Loucy (cell line): ENCODE data around the gene PIGM.

Experiments used
- H2AFZ ChIP-seq: fragments of 200-600 bp; sonication (generic); 2 replicates; pipeline ENCODE4 v1.6.0; 2016; ENCODE audit warnings: antibody characterized with exemption, mild to moderate bottlenecking, low read length, moderate library complexity
- H3F3A ChIP-seq: fragments of 200-600 bp; 2 replicates; pipeline ENCODE4 v1.6.0; 2016; ENCODE audit warnings: antibody characterized with exemption, low read depth, mild to moderate bottlenecking
- H3K27me3 ChIP-seq: fragments of 200-600 bp; sonication (generic); 2 replicates; pipeline ENCODE4 v1.6.1; 2014; ENCODE audit warnings: low read length, mild to moderate bottlenecking; ENCODE audit not compliant: insufficient read depth, poor library complexity, severe bottlenecking
- H3K36me3 ChIP-seq: fragments of 200-600 bp; sonication (generic); 2 replicates; pipeline ENCODE4 v1.6.1; 2016; ENCODE audit warnings: low read length; ENCODE audit not compliant: insufficient read depth
- H3K4me1 ChIP-seq: fragments of 200-600 bp; sonication (generic); 2 replicates; pipeline ENCODE4 v1.5.1; 2014; ENCODE audit warnings: low read length, mild to moderate bottlenecking; ENCODE audit not compliant: insufficient read depth, poor library complexity, severe bottlenecking
- H3K4me2 ChIP-seq: fragments of 200-600 bp; sonication (generic); 2 replicates; pipeline ENCODE4 v1.6.0; 2014; ENCODE audit warnings: antibody characterized with exemption, low read length, low read depth, mild to moderate bottlenecking; ENCODE audit not compliant: poor library complexity, severe bottlenecking
- H3K4me3 ChIP-seq: fragments of 200-600 bp; sonication (generic); 2 replicates; pipeline ENCODE4 v1.5.1; 2014; ENCODE audit warnings: low read length, mild to moderate bottlenecking, mixed read lengths; ENCODE audit not compliant: poor library complexity, severe bottlenecking
- H3K79me2 ChIP-seq: fragments of 200-600 bp; sonication (generic); 2 replicates; pipeline ENCODE4 v1.6.1; 2014; ENCODE audit warnings: low read length; ENCODE audit not compliant: insufficient read depth
- H3K9ac ChIP-seq: fragments of 200-600 bp; sonication (generic); 2 replicates; pipeline ENCODE4 v1.6.0; 2014; ENCODE audit warnings: mild to moderate bottlenecking, low read depth, low read length, moderate library complexity; ENCODE audit not compliant: poor library complexity, severe bottlenecking
- H3K9me2 ChIP-seq: fragments of 200-600 bp; sonication (generic); replicated peaks from 2 replicates; pipeline ENCODE4 v1.6.1; 2016; ENCODE audit warnings: low read depth, low read length, mixed read lengths
- H3K9me3 ChIP-seq: fragments of 200-600 bp; sonication (generic); 2 replicates; pipeline ENCODE4 v1.6.1; 2014; ENCODE audit warnings: mild to moderate bottlenecking, antibody characterized with exemption, low read length, low read depth; ENCODE audit not compliant: insufficient read depth
- H4K20me1 ChIP-seq: fragments of 200-600 bp; sonication (generic); 2 replicates; pipeline ENCODE4 v1.6.0; 2014; ENCODE audit warnings: antibody characterized with exemption, low read length, mild to moderate bottlenecking; ENCODE audit not compliant: insufficient read depth, poor library complexity, severe bottlenecking
- EZH2phosphoT487 ChIP-seq: fragments of 200-600 bp; IDR thresholded peaks from 2 replicates; pipeline ENCODE4 v1.6.1; 2018; ENCODE audit warnings: antibody characterized with exemption, mild to moderate bottlenecking, moderate library complexity, borderline replicate concordance
- TF ChIP-seq, protein P1 (sequence below): fragments of 200-600 bp; sonication (generic); conservative IDR thresholded peaks from 2 replicates; pipeline ENCODE4 v1.5.1; 2014; ENCODE audit warnings: mild to moderate bottlenecking, antibody characterized with exemption, low read length

Gene PIGM

GRCh38 chr1:160017592-160017991, 14.2 kb downstream of the PIGM start:
- no peak for TF ChIP-seq EZH2phosphoT487
- no peak overlapping the region for H2AFZ ChIP-seq
- no peaks in the 10 kb centered on the region for H3F3A ChIP-seq
- H4K20me1 ChIP-seq: no peaks in the 10 kb centered on the region
- no peaks in the 10 kb centered on the region for H3K4me1 ChIP-seq
- H3K27me3 ChIP-seq: no peaks in the 10 kb centered on the region
- no peak overlapping the region for H3K9ac ChIP-seq
- no peak overlapping the region for H3K4me3 ChIP-seq
- H3K9me3 ChIP-seq: no peaks in the 10 kb centered on the region
- H3K4me2 ChIP-seq: no peak overlapping the region
- no peaks in the 10 kb centered on the region for H3K9me2 ChIP-seq
- no peaks in the 10 kb centered on the region for H3K36me3 ChIP-seq
- no peaks in the 10 kb centered on the region for H3K79me2 ChIP-seq

DNA sequence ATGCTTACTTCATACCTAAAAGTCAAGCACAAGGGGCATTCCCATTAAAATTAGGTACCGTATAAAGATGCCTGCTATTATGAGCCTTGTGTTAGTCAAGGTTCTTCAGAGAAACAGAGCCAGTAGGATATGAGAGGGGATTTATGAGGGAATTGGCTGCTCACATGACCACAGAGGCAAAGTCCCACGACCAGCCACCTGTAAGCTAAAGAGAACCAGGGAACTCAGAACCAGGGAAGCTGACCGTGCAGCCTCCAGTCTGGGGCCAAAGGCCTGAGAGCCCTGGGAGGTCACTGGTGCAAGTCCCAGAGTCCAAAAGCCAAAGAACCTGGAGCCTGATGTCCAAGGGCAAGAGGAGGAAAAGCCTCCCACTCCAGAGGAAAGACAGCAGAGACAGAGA, 20.0 kb downstream of the PIGM start:
- H3K4me2 ChIP-seq: no peak overlapping the region
- no peaks in the 10 kb centered on the region for H3K9me3 ChIP-seq
- no peaks in the 10 kb centered on the region for H4K20me1 ChIP-seq
- no peaks in the 10 kb centered on the region for H3K79me2 ChIP-seq
- H3K4me1 ChIP-seq: no peaks in the 10 kb centered on the region
- H3K9ac ChIP-seq: no peak overlapping the region
- H2AFZ ChIP-seq: no peak overlapping the region
- no peaks in the 10 kb centered on the region for H3F3A ChIP-seq
- no peaks in the 10 kb centered on the region for H3K27me3 ChIP-seq
- no peaks in the 10 kb centered on the region for H3K36me3 ChIP-seq
- TF ChIP-seq EZH2phosphoT487: no peak
- TF ChIP-seq, protein P1, sequence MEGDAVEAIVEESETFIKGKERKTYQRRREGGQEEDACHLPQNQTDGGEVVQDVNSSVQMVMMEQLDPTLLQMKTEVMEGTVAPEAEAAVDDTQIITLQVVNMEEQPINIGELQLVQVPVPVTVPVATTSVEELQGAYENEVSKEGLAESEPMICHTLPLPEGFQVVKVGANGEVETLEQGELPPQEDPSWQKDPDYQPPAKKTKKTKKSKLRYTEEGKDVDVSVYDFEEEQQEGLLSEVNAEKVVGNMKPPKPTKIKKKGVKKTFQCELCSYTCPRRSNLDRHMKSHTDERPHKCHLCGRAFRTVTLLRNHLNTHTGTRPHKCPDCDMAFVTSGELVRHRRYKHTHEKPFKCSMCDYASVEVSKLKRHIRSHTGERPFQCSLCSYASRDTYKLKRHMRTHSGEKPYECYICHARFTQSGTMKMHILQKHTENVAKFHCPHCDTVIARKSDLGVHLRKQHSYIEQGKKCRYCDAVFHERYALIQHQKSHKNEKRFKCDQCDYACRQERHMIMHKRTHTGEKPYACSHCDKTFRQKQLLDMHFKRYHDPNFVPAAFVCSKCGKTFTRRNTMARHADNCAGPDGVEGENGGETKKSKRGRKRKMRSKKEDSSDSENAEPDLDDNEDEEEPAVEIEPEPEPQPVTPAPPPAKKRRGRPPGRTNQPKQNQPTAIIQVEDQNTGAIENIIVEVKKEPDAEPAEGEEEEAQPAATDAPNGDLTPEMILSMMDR: no peak
- H3K9me2 ChIP-seq: no peaks in the 10 kb centered on the region
- H3K4me3 ChIP-seq: no peak overlapping the region

DNA sequence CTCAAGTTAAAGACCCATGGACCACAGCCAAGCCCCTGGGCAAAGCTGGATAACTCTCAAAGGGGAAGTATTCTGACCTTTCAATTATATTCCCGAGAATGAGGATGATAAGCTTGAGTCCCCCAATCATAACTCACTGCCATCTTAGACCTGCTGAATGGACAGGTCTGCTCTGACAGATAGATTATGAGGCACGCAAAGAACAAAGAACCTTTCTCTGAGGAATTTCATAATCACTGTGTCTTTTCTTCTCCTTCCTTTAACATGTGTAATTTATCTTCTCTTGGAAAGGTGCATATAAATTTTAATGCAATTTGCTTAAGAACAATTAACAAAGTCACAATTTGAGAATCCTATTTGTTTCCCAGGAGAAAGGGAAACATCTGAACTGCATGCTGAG, 22.0 kb downstream of the PIGM start:
- Histone ChIP-seq H3K4me2 (no peak overlapping the region), H3K79me2 (no peaks in the 10 kb centered on the region), H3K27me3 (no peaks in the 10 kb centered on the region), H3F3A (no peaks in the 10 kb centered on the region), H4K20me1 (no peaks in the 10 kb centered on the region), H3K4me3 (no peak overlapping the region), H3K9me2 (no peaks in the 10 kb centered on the region), H3K4me1 (no peaks in the 10 kb centered on the region), H3K36me3 (no peaks in the 10 kb centered on the region), H3K9me3 (no peaks in the 10 kb centered on the region), H3K9ac (no peak overlapping the region), H2AFZ (no peak overlapping the region)
- TF ChIP-seq, protein P1: no peak
- no peak for TF ChIP-seq EZH2phosphoT487

DNA sequence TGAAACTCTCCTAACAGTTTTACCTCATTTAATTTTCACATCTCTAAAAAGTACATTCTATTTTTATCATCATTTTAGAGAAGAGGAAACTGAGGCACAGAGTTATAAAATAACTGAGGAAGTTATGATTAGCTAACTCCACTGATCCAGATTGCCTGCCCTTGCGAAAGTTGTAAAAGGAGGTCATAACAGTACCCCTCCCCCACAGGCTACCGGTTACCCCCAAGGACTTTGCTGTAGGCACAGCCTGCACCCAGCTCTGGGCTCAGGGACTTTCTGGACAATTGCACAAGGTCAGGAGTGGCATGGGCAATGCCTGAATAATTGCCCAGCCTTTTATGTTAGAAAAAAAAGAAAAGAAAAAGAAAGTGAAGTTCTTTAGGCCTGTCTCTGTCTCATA, 22.7 kb downstream of the PIGM start:
- Histone ChIP-seq H3F3A (no peaks in the 10 kb centered on the region), H2AFZ (no peak overlapping the region), H3K9ac (no peak overlapping the region), H3K9me2 (no peaks in the 10 kb centered on the region), H3K27me3 (no peaks in the 10 kb centered on the region), H3K4me2 (no peak overlapping the region), H4K20me1 (no peaks in the 10 kb centered on the region), H3K4me1 (no peaks in the 10 kb centered on the region), H3K79me2 (no peaks in the 10 kb centered on the region), H3K36me3 (no peaks in the 10 kb centered on the region), H3K4me3 (no peak overlapping the region), H3K9me3 (no peaks in the 10 kb centered on the region)
- no peak for TF ChIP-seq EZH2phosphoT487
- TF ChIP-seq, protein P1: no peak
